K562 (cell line): ENCODE data around the gene ENC1. TPM values are rescaled to one million over a fixed set of nuclear protein-coding genes. Genes with fewer than 3 reads are reported as not detected.

Source experiments
- ATAC-seq: fragments of 200-7000 bp; cut with Tn5 transposase; 3 replicates; pipeline ENCODE4 v1.9.1; 2020; ENCODE audit warnings: moderate library complexity
- BruUV-seq: library from RNA; stranded (reverse); fragments of 400-500 nt; replicated peaks from 2 replicates; lab custom pipeline; 2021; lab: Mats Ljungman, UMichigan
- CTCF ChIA-PET: fragments of 300-600 bp; formaldehyde crosslinking; extraction: SDS; loops from one replicate; lab custom pipeline; 2021; ENCODE audit warnings: low intra/inter-chr PET ratio; lab: Yijun Ruan, JAX
- POLR2A ChIA-PET: fragments of 300-600, 350-650 bp; sonication (Branson Sonifier 250); formaldehyde crosslinking; extraction: SDS; loops from one replicate; lab custom pipeline; 2021; ENCODE audit warnings: antibody characterized with exemption, inconsistent platforms; lab: Yijun Ruan, JAX
- DNase-seq, 4 experiments: peaks; one replicate each; pipeline versions ENCODE4 v3.0.0 to v3.0.0-alpha.2; 2011 to 2018; ENCODE audit warnings: low spot score in 3 of 4, mixed read lengths in 3 of 4; ENCODE audit errors: extremely low read depth in 1 of 4
- FAIRE-seq: peaks from 2 replicates; lab custom pipeline; 2011; peaks lifted over from hg19 to GRCh38; lab: Jason Lieb, UNC
- H2AFZ ChIP-seq: 2 replicates; pipeline ENCODE4 v1.6.0; 2011; ENCODE audit warnings: low read depth, low read length, control low read depth, inconsistent platforms
- H3K27ac ChIP-seq: fragments of 200-600 bp; 3 replicates; pipeline ENCODE4 v1.8.0; 2011; ENCODE audit warnings: low read depth, mild to moderate bottlenecking, control low read depth, inconsistent platforms, low read length, moderate library complexity, mixed read lengths; ENCODE audit errors: extremely low read depth
- H3K27me3 ChIP-seq, 2 experiments: fragments of 300-600 bp in 1 of 2; 2 replicates in 1 of 2; 3 replicates in 1 of 2; pipeline versions ENCODE4 v1.6.0 to v1.8.0; 2011; ENCODE audit warnings: inconsistent platforms in 2 of 2, low read length in 2 of 2, mild to moderate bottlenecking in 1 of 2, mixed read lengths in 1 of 2, moderate library complexity in 1 of 2; ENCODE audit not compliant: control insufficient read depth in 2 of 2, insufficient read depth in 2 of 2
- H3K36me3 ChIP-seq: fragments of 300-600 bp; 3 replicates; pipeline ENCODE4 v1.8.0; 2011; ENCODE audit warnings: mild to moderate bottlenecking, low read length, inconsistent platforms; ENCODE audit not compliant: control insufficient read depth, insufficient read depth
- H3K4me1 ChIP-seq, 2 experiments: fragments of 200-600 bp in 1 of 2; replicated peaks in 1 of 2; 2 replicates in 1 of 2; 3 replicates in 1 of 2; pipeline versions ENCODE4 v1.5.1 to v1.8.0; 2011; ENCODE audit warnings: inconsistent platforms in 2 of 2, low read length in 2 of 2, mild to moderate bottlenecking in 1 of 2, mixed read lengths in 1 of 2, moderate library complexity in 1 of 2; ENCODE audit not compliant: control insufficient read depth in 2 of 2, insufficient read depth in 2 of 2
- H3K4me2 ChIP-seq: 2 replicates; pipeline ENCODE4 v1.6.1; 2011; ENCODE audit warnings: low read length, control low read depth, inconsistent platforms, mixed read lengths; ENCODE audit not compliant: insufficient read depth
- H3K4me3 ChIP-seq: fragments of 200-600 bp; sonication (generic), shearing (Covaris generic); 2 replicates; pipeline ENCODE4 v1.5.1; 2016; ENCODE audit warnings: control low read depth, inconsistent platforms
- H3K79me2 ChIP-seq: fragments of 200-600 bp; 3 replicates; pipeline ENCODE4 v1.8.0; 2011; ENCODE audit warnings: low read length, inconsistent platforms; ENCODE audit not compliant: control insufficient read depth, insufficient read depth
- H3K9ac ChIP-seq, 2 experiments: 2 replicates each; pipeline versions ENCODE4 v1.6.0 to v1.6.1; 2011; ENCODE audit warnings: low read depth in 2 of 2, low read length in 2 of 2, control low read depth in 1 of 2, inconsistent platforms in 1 of 2, mild to moderate bottlenecking in 1 of 2, mixed read lengths in 1 of 2; ENCODE audit not compliant: insufficient read depth in 1 of 2
- H3K9me1 ChIP-seq: one replicate; pipeline ENCODE4 v1.6.0; 2011; ENCODE audit warnings: inconsistent platforms, mild to moderate bottlenecking, low read length, moderate library complexity; ENCODE audit not compliant: control insufficient read depth, insufficient read depth
- H3K9me3 ChIP-seq: replicated peaks from 2 replicates; pipeline ENCODE4 v1.5.1; 2011; ENCODE audit warnings: low read depth, low read length, inconsistent platforms; ENCODE audit not compliant: control insufficient read depth, insufficient read depth
- H4K20me1 ChIP-seq: replicated peaks from 2 replicates; pipeline ENCODE4 v1.6.1; 2011; ENCODE audit warnings: low read length, inconsistent platforms, mixed read lengths; ENCODE audit not compliant: control insufficient read depth, insufficient read depth
- BCLAF1 ChIP-seq, 2 experiments: fragments of 450-650 bp in 1 of 2; IDR thresholded peaks; 2 replicates each; pipeline ENCODE4 v1.6.1; 2011 to 2017; ENCODE audit warnings: low read depth in 2 of 2, antibody characterized with exemption in 1 of 2, borderline replicate concordance in 1 of 2, low read length in 1 of 2, mild to moderate bottlenecking in 1 of 2, mixed read lengths in 1 of 2; ENCODE audit not compliant: control insufficient read depth in 1 of 2
- C11orf30 ChIP-seq: fragments of 450-650 bp; IDR thresholded peaks from 2 replicates; pipeline ENCODE4 v1.6.1; 2016; ENCODE audit warnings: low read depth, mild to moderate bottlenecking
- CCAR2 ChIP-seq: fragments of 200-400 bp; formaldehyde crosslinking; IDR thresholded peaks from 2 replicates; pipeline ENCODE4 v1.6.1; 2017; ENCODE audit warnings: mild to moderate bottlenecking, low read depth, low read length
- CHD1 ChIP-seq: fragments of 200-600 bp; sonication (generic); IDR thresholded peaks from one replicate; pipeline ENCODE4 v1.6.1; 2012; ENCODE audit warnings: mild to moderate bottlenecking, moderate library complexity, low read length, inconsistent platforms
- EGR1 ChIP-seq: fragments of 450-650 bp; conservative IDR thresholded peaks from 2 replicates; pipeline ENCODE4 v1.6.1; 2017; ENCODE audit warnings: mild to moderate bottlenecking
- EHMT2 ChIP-seq: fragments of 450-650 bp; IDR thresholded peaks from 2 replicates; pipeline ENCODE4 v1.6.1; 2018; ENCODE audit warnings: antibody characterized with exemption
- GTF2F1 ChIP-seq: IDR thresholded peaks from 2 replicates; pipeline ENCODE4 v1.6.1; 2011; ENCODE audit warnings: low read depth, low read length, improper control_type of control experiment
- HDGF ChIP-seq: fragments of 450-650 bp; IDR thresholded peaks from 2 replicates; pipeline ENCODE4 v1.6.1; 2016
- MIER1 ChIP-seq: fragments of 450-650 bp; IDR thresholded peaks from 2 replicates; pipeline ENCODE4 v1.6.1; 2016; ENCODE audit warnings: antibody characterized with exemption, mild to moderate bottlenecking, low read depth
- NCOA4 ChIP-seq: fragments of 450-650 bp; IDR thresholded peaks from 2 replicates; pipeline ENCODE4 v1.6.1; 2018; ENCODE audit warnings: mild to moderate bottlenecking; ENCODE audit not compliant: partially characterized antibody
- NFXL1 ChIP-seq: fragments of 450-650 bp; formaldehyde crosslinking; IDR thresholded peaks from 2 replicates; pipeline ENCODE4 v1.4.0; 2021; ENCODE audit warnings: mild to moderate bottlenecking
- OTX1 ChIP-seq: fragments of 450-650 bp; formaldehyde crosslinking; IDR thresholded peaks from 2 replicates; pipeline ENCODE4 v1.4.0; 2022; ENCODE audit warnings: mild to moderate bottlenecking
- PHTF2 ChIP-seq: fragments of 250-450 bp; sonication (Bioruptor Pico); IDR thresholded peaks from 2 replicates; pipeline ENCODE4 v1.5.0; 2021; ENCODE audit warnings: mild to moderate bottlenecking
- POLR2G ChIP-seq: fragments of 200-400 bp; formaldehyde crosslinking; IDR thresholded peaks from 2 replicates; pipeline ENCODE4 v1.6.1; 2017; ENCODE audit warnings: low read depth, mild to moderate bottlenecking, antibody characterized with exemption, low read length, moderate library complexity
- PTRF ChIP-seq: fragments of 450-650 bp; IDR thresholded peaks from 2 replicates; pipeline ENCODE4 v1.6.1; 2016; ENCODE audit warnings: mild to moderate bottlenecking, missing genetic modification characterization, missing compliant biosample characterization
- RFX5 ChIP-seq: IDR thresholded peaks from 2 replicates; pipeline ENCODE4 v1.6.1; 2011; ENCODE audit warnings: low read depth, mild to moderate bottlenecking, improper control_type of control experiment, low read length
- SAFB2 ChIP-seq: fragments of 200-400 bp; formaldehyde crosslinking; IDR thresholded peaks from 2 replicates; pipeline ENCODE4 v1.6.1; 2018; ENCODE audit warnings: borderline replicate concordance, low read length, low read depth, moderate library complexity; ENCODE audit not compliant: severe bottlenecking
- ZBTB12 ChIP-seq: fragments of 250-450 bp; sonication (Bioruptor Pico); IDR thresholded peaks from 2 replicates; pipeline ENCODE4 v1.4.0; 2020
- ZBTB17 ChIP-seq: fragments of 450-650 bp; formaldehyde crosslinking; IDR thresholded peaks from 2 replicates; pipeline ENCODE4 v1.4.0; 2020; ENCODE audit warnings: mild to moderate bottlenecking
- ZNF347 ChIP-seq: fragments of 450-650 bp; formaldehyde crosslinking; IDR thresholded peaks from 2 replicates; pipeline ENCODE4 v1.4.0; 2020; ENCODE audit warnings: low read depth, mild to moderate bottlenecking, moderate library complexity
- ZNF830 ChIP-seq: fragments of 250-450 bp; sonication (Bioruptor Pico); IDR thresholded peaks from 2 replicates; pipeline ENCODE4 v1.5.0; 2021; ENCODE audit warnings: mild to moderate bottlenecking
- WGBS: fragments of 100-300 bp; shearing (Covaris generic); methylation state at CpG from one replicate; pipeline ENCODE4 v1.1.6; 2016; ENCODE audit warnings: low coverage, mixed read lengths; ENCODE audit not compliant: insufficient coverage; ENCODE audit errors: missing lambda C conversion rate; 5-methylcytosine and 5-hydroxymethylcytosine counted together
- in situ Hi-C: fragments of 300-500 bp; cut with MboI; formaldehyde crosslinking; loops from 4 replicates; pipeline ENCODE4 v1.15.0; 2018; ENCODE audit warnings: inconsistent platforms, mixed read lengths
- intact Hi-C: fragments of 100-400 bp; cut with micrococcal nuclease; formaldehyde crosslinking; loops from 2 replicates; pipeline ENCODE4 v1.14.2; 2022
- polyA plus RNA-seq, 8 experiments: library from polyadenylated mRNA; depleted of rRNA in 4 of 8; stranded (reverse) in 5 of 8; unstranded in 3 of 8; fragments of >200 nt; fragmentation: Nextera tagmentation in 2 of 8; fragmentation: Illumina TruSeq in 1 of 8; extraction: Ambion mirVana in 2 of 8; extraction: Trizol in 1 of 8; gene quantifications; 2 replicates each; pipeline versions ENCODE4 v1.2.1 to v1.2.3, GENCODE V29; 2011 to 2014; ENCODE audit warnings: inconsistent platforms in 1 of 8, missing spikeins in 1 of 8
- total RNA-seq, 7 experiments: library from RNA; depleted of rRNA in 6 of 7; stranded (reverse); fragments of >200 nt in 6 of 7; fragmentation: Illumina TruSeq in 2 of 7; extraction: Trizol in 2 of 7; gene quantifications; 2 replicates each; pipeline versions ENCODE4 v1.2.1 to v1.2.3, GENCODE V29; 2011 to 2021; ENCODE audit warnings: low replicate concordance in 1 of 7

ENC1 gene
- total and polyA plus RNA-seq, 9 of the 15 experiments (the other 6 are each of a cell fraction or from before 2014, with no cell fraction given): 0.17 to 3.2 (median 0.97) TPM

GRCh38 chr5:74655206-74655605 is 14.7 kb upstream of the ENC1 start (continued):
- TF ChIP-seq EHMT2: no peak

- BruUV-seq: no TSS peak
- no peak for ATAC-seq
- Histone ChIP-seq H3K27me3 (peaks cover 0 to 20% of the 10 kb centered on the region in 2 experiments; a peak in 3 of 5 replicates), H2AFZ (no peak overlapping the region), H3K9me1 (no peaks in the 10 kb centered on the region), H3K9me3 (no peaks in the 10 kb centered on the region), H3K4me3 (no peak overlapping the region), H4K20me1 (no peaks in the 10 kb centered on the region), H3K36me3 (no peaks in the 10 kb centered on the region), H3K4me1 (no peaks in the 10 kb centered on the region), H3K9ac (no peak overlapping the region), H3K4me2 (no peak overlapping the region), H3K27ac (no peak overlapping the region), H3K79me2 (no peaks in the 10 kb centered on the region)
- in situ Hi-C loops: no loop called here
- FAIRE-seq: no peak
- WGBS: 5% methylated on average over 5 of the region's 5 CpGs
- DNase-seq: no peak
- intact Hi-C loops: no loop called here
- CTCF ChIA-PET: no interaction called here
- POLR2A ChIA-PET: interaction anchor here (0.6 kb wide), 1 partner anchor 206 kb away, joined by 3 read pairs; no protein-coding TSS in a partner anchor
- TF ChIP-seq ZNF347 (CRISPR knock-in tag) (no peak), CCAR2 (no peak), C11orf30 (no peak), MIER1 (no peak), BCLAF1 (IDR thresholded peaks at IDR 0.05; ENCODE audit: borderline replicate concordance in 1 of 2, control insufficient read depth in 1 of 2, low read depth in 2 of 2, low read length in 1 of 2) (no peak), HDGF (no peak), ZBTB17 (no peak), GTF2F1 (no peak), EGR1 (no peak), SAFB2 (no peak), RFX5 (no peak), OTX1 (no peak), PHTF2 (no peak), ZNF830 (CRISPR knock-in tag) (no peak), NFXL1 (CRISPR knock-in tag) (no peak), ZBTB12 (CRISPR knock-in tag) (no peak), CHD1 (no peak), NCOA4 (no peak), POLR2G (no peak), PTRF (tag) (no peak)
Measured at GRCh38 chr5:74653991-74654390, 13.5 kb upstream of the ENC1 start.
